Suprapubic skin (tissue), 4 donors: ENCODE results near the gene SETD2. TPM values are rescaled to one million over a fixed set of nuclear protein-coding genes. Genes with fewer than 3 reads are reported as not detected.
A peak's percentile ranks its signal among the peaks of the same experiment; 100 is the strongest.

Experiments used
- DNase-seq, 2 donors: peaks; one replicate each; pipeline ENCODE4 v3.0.0-alpha.2; 2019; ENCODE audit warnings: low spot score in 2 of 2
- H3K27ac ChIP-seq: fragments of 200-600 bp; sonication (generic); one replicate; pipeline ENCODE4 v1.5.1; 2019
- H3K27me3 ChIP-seq: fragments of 200-600 bp; sonication (generic); one replicate; pipeline ENCODE4 v1.5.1; 2019
- H3K36me3 ChIP-seq: fragments of 200-600 bp; sonication (generic); one replicate; pipeline ENCODE4 v1.5.1; 2019
- H3K4me1 ChIP-seq: fragments of 200-600 bp; sonication (generic); one replicate; pipeline ENCODE4 v1.5.1; 2019
- H3K4me3 ChIP-seq: fragments of 200-600 bp; sonication (generic); one replicate; pipeline ENCODE4 v1.5.1; 2019; ENCODE audit warnings: mild to moderate bottlenecking
- H3K9me3 ChIP-seq: fragments of 200-600 bp; sonication (generic); one replicate; pipeline ENCODE4 v1.5.1; 2019
- EP300 ChIP-seq: sonication (generic); formaldehyde crosslinking; IDR thresholded peaks from one replicate; pipeline ENCODE4 v1.6.1; 2017; ENCODE audit warnings: antibody characterized with exemption
- POLR2A ChIP-seq, 2 donors: fragments of 450-650 bp; IDR thresholded peaks; one replicate each; pipeline ENCODE4 v1.6.1; 2017; ENCODE audit warnings: antibody characterized with exemption in 2 of 2, mild to moderate bottlenecking in 2 of 2, moderate library complexity in 2 of 2
- POLR2AphosphoS5 ChIP-seq, 3 donors: sonication (generic); formaldehyde crosslinking; IDR thresholded peaks; one replicate each; pipeline ENCODE4 v1.6.1; 2017; ENCODE audit warnings: antibody characterized with exemption in 3 of 3
- WGBS: methylation state at CpG from one replicate; pipeline ENCODE4 v1.1.5; 2018; 5-methylcytosine and 5-hydroxymethylcytosine counted together
- total RNA-seq, 4 donors: library from RNA; depleted of rRNA; stranded (reverse); fragments of >200 nt; gene quantifications; one replicate each; pipeline ENCODE4 v1.1.0, GENCODE V29; 2016
- TF ChIP-seq, protein P1 (sequence below), 2 donors: fragments of 200-600 bp in 1 of 2; fragments of 450-650 bp in 1 of 2; sonication (generic) in 1 of 2; IDR thresholded peaks; one replicate each; pipeline ENCODE4 v1.5.1; 2016 to 2019; ENCODE audit warnings: antibody characterized with exemption in 2 of 2, mild to moderate bottlenecking in 1 of 2, moderate library complexity in 1 of 2

The SETD2 gene
- total RNA-seq, 4 donors from 2014 or later: 41.4 to 78.6 (median 53.4) TPM

DNA sequence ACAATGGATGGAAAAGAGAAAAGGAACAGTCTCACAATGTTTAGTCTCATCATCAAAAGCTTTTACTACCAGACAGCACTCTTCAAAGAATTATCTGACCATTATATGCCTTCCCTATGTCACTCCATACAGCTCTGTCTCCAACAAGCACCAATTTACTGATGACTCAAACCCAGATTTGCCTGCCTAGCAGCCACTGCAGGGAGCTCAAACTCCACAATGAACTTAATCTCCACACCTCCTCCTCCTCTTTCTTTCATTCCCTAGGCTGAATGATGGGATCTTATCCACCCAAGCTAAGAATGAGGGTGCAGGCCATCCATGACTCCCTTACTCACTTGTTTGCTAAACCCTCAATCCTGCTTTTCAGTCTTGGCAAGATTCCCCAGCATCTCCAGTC lies 139.0 kb downstream of the SETD2 start:
- Histone ChIP-seq H3K27ac (no peak overlapping the region), H3K9me3 (no peaks in the 10 kb centered on the region), H3K27me3 (no peaks in the 10 kb centered on the region), H3K36me3 (peaks cover 6% of the 10 kb centered on the region), H3K4me3 (no peak overlapping the region), H3K4me1 (peaks cover 14% of the 10 kb centered on the region)
- TF ChIP-seq POLR2AphosphoS5 (IDR thresholded peaks at IDR 0.05) (no peak), EP300 (no peak), POLR2A (IDR thresholded peaks at IDR 0.05) (no peak)
- TF ChIP-seq, protein P1, sequence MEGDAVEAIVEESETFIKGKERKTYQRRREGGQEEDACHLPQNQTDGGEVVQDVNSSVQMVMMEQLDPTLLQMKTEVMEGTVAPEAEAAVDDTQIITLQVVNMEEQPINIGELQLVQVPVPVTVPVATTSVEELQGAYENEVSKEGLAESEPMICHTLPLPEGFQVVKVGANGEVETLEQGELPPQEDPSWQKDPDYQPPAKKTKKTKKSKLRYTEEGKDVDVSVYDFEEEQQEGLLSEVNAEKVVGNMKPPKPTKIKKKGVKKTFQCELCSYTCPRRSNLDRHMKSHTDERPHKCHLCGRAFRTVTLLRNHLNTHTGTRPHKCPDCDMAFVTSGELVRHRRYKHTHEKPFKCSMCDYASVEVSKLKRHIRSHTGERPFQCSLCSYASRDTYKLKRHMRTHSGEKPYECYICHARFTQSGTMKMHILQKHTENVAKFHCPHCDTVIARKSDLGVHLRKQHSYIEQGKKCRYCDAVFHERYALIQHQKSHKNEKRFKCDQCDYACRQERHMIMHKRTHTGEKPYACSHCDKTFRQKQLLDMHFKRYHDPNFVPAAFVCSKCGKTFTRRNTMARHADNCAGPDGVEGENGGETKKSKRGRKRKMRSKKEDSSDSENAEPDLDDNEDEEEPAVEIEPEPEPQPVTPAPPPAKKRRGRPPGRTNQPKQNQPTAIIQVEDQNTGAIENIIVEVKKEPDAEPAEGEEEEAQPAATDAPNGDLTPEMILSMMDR (IDR thresholded peaks at IDR 0.05): no peak
- no peak for DNase-seq

DNA sequence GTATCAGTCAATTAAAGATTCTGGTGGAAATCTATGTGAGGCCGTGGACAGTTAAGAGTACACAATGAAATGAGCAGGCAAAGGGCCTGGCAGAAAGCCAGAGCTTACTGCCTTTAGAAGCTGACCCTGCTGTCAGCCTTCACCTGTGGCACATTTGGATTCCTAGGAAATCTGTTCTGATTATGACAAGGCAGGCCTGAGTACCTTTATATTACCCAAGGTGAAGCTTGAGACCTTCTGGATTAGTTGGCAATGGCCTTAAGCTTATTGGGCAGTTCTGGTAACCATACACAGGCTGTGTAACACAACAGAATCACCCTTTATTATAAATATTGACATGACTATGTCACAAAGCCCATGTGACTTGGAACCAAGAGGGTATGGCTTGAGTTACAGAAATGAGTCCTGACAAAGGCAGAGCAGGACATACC lies 141.3 kb downstream of the SETD2 start:
- Histone ChIP-seq H3K36me3 (peaks cover 21% of the 10 kb centered on the region), H3K27ac (peak overlapping the region; percentile 45), H3K9me3 (no peaks in the 10 kb centered on the region), H3K4me3 (no peak overlapping the region), H3K4me1 (peaks cover 17% of the 10 kb centered on the region), H3K27me3 (no peaks in the 10 kb centered on the region)
- WGBS: 50% methylated on average over 1 of the region's 1 CpG
- DNase-seq: no peak
- TF ChIP-seq EP300 (no peak), POLR2AphosphoS5 (IDR thresholded peaks at IDR 0.05) (no peak)
- TF ChIP-seq, protein P1 (IDR thresholded peaks at IDR 0.05): no peak

GRCh38 chr3:47020311-47020710 lies 143.6 kb downstream of the SETD2 start:
- TF ChIP-seq EP300: no peak
- TF ChIP-seq POLR2AphosphoS5 (IDR thresholded peaks at IDR 0.05): no peak
- no peak for TF ChIP-seq POLR2A (IDR thresholded peaks at IDR 0.05)
- TF ChIP-seq, protein P1 (IDR thresholded peaks at IDR 0.05): no peak
- Histone ChIP-seq H3K4me3 (no peak overlapping the region), H3K27ac (no peak overlapping the region), H3K9me3 (no peaks in the 10 kb centered on the region), H3K36me3 (peaks cover 44% of the 10 kb centered on the region), H3K27me3 (no peaks in the 10 kb centered on the region), H3K4me1 (peaks cover 17% of the 10 kb centered on the region)
- WGBS: 97% methylated on average over 4 of the region's 4 CpGs
- DNase-seq: no peak

- 88% methylated on average over 1 of the region's 1 CpG for WGBS
- H3K4me1 ChIP-seq: peaks cover 17% of the 10 kb centered on the region
- H3K9me3 ChIP-seq: no peaks in the 10 kb centered on the region
- no peaks in the 10 kb centered on the region for H3K27me3 ChIP-seq
- TF ChIP-seq, protein P1 (IDR thresholded peaks at IDR 0.05): no peak
- H3K36me3 ChIP-seq: peaks cover 54% of the 10 kb centered on the region
- no peak for DNase-seq
- H3K27ac ChIP-seq: no peak overlapping the region
- no peak overlapping the region for H3K4me3 ChIP-seq
These were observed 144.7 kb downstream of the SETD2 start for GRCh38 chr3:47019201-47019600.

DNA sequence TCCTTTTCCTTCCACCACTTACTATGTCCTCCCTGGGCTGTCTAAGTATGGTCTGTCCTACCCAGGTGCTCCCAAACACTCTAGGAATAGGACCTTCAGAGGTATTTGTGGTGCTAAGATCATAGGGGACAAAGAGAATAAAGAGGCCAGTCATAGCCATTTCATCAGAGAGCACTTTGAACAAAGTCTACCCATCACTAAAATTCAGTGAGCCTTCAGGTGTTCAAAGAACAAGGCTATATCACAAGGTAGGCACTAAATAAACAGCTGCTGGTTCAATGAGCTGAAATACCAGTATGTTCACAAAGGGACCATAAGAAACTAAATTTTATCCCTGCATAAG lies 145.7 kb downstream of the SETD2 start:
- Histone ChIP-seq H3K4me1 (peaks cover 17% of the 10 kb centered on the region), H3K4me3 (no peak overlapping the region), H3K27ac (no peak overlapping the region), H3K27me3 (no peaks in the 10 kb centered on the region), H3K36me3 (peaks cover 59% of the 10 kb centered on the region), H3K9me3 (no peaks in the 10 kb centered on the region)
- DNase-seq: no peak
- TF ChIP-seq POLR2AphosphoS5 (IDR thresholded peaks at IDR 0.05) (no peak), POLR2A (IDR thresholded peaks at IDR 0.05) (no peak), EP300 (no peak)
- TF ChIP-seq, protein P1 (IDR thresholded peaks at IDR 0.05): no peak
